Measurements from ENCODE around the gene SP7.

- TF ChIP-seq TAF1 (IDR thresholded peaks at IDR 0.05; ENCODE audit: borderline replicate concordance, low read depth, low read length) (0 out of 2 replicates have a peak, but pooled peaks have one; percentile 36), POLR2A (IDR thresholded peaks at IDR 0.05; ENCODE audit: low read depth, low read length) (peak; percentile 30; the same call in 1 of the 2 replicates), POLR2AphosphoS5 (IDR thresholded peaks at IDR 0.05; ENCODE audit: low read depth, low read length) (no peak)
Observed at GRCh38 chr12:53324779-53325510, 11.2 kb downstream of the SP7 start.

All from GM12892 (cell line).